ENCODE data around the gene PRDM1.

DNA sequence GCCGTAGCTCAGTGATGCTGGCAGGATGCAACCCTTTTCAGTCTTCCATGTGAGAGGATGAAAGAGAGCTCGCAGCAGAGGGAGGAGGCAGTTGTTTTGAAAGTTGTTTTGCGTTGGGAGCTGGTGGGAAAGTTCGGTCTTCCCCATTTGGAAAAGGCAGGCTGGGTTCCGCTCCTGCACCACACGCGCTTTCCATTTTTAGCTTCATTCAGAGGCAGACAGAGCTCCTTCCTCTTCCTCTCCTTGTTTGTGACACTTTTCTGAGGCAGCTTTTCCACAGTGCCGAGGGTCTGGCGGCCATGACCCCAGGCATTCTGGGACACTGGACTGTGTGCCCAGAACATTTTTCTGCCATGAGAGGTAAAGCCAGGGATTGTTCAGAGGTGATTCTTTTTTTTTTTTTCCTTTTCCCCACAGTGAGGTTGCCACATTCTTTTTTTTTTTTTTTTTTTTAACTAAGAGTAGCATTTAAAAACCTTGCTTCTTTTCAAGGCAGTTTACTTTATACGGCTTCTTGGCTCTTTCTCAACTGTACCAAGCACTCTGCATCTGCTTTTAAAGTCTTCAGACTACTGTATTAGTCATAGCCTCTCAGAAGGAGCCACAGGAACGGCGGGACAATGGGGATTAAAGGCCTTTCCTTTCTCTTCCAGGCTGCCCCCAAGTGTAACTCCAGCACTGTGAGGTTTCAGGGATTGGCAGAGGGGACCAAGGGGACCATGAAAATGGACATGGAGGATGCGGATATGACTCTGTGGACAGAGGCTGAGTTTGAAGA, 1.6 kb downstream of the PRDM1 start:
- TF ChIP-seq, protein P1, sequence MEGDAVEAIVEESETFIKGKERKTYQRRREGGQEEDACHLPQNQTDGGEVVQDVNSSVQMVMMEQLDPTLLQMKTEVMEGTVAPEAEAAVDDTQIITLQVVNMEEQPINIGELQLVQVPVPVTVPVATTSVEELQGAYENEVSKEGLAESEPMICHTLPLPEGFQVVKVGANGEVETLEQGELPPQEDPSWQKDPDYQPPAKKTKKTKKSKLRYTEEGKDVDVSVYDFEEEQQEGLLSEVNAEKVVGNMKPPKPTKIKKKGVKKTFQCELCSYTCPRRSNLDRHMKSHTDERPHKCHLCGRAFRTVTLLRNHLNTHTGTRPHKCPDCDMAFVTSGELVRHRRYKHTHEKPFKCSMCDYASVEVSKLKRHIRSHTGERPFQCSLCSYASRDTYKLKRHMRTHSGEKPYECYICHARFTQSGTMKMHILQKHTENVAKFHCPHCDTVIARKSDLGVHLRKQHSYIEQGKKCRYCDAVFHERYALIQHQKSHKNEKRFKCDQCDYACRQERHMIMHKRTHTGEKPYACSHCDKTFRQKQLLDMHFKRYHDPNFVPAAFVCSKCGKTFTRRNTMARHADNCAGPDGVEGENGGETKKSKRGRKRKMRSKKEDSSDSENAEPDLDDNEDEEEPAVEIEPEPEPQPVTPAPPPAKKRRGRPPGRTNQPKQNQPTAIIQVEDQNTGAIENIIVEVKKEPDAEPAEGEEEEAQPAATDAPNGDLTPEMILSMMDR (IDR thresholded peaks at IDR 0.05; ENCODE audit: borderline replicate concordance, extremely low read depth, low read length, poor library complexity, severe bottlenecking), result no peak
- no peak for TF ChIP-seq EZH2 (IDR thresholded peaks at IDR 0.05; ENCODE audit: borderline replicate concordance, low read depth, low read length, severe bottlenecking)

Data from DND-41 (cell line).